ENCODE results near the gene TAMALIN. TPM values are rescaled to one million over a fixed set of nuclear protein-coding genes. Genes with fewer than 3 reads are reported as not detected.

The TAMALIN gene
- total RNA-seq, 1 donor from 2014 or later = 23.2 TPM

- peak; percentile 77 for DNase-seq (ENCODE audit: low read depth, low spot score)
- Mint-ChIP-seq H3K4me3 (peak overlapping the region; percentile 88), H3K27ac (ENCODE audit: unreplicated experiment) (peak overlapping the region; percentile 89), H3K27me3 (ENCODE audit: low read depth) (peaks cover 41% of the 10 kb centered on the region), H3K4me1 (peaks cover 49% of the 10 kb centered on the region), H3K9me3 (no peaks in the 10 kb centered on the region), H3K36me3 (ENCODE audit: low read depth) (peaks cover 14% of the 10 kb centered on the region)
- no peak for TF ChIP-seq CTCF (conservative IDR thresholded peaks at IDR 0.05)
Measured at GRCh38 chr12:52010152-52010622, 3.4 kb downstream of the TAMALIN start.

GRCh38 chr12:52010692-52011601 is 4.2 kb downstream of the TAMALIN start:
- Mint-ChIP-seq H3K27ac (ENCODE audit: unreplicated experiment) (peak overlapping the region; percentile 27), H3K4me3 (peak overlapping the region; percentile 88), H3K36me3 (ENCODE audit: low read depth) (peaks cover 14% of the 10 kb centered on the region), H3K27me3 (ENCODE audit: low read depth) (peaks cover 34% of the 10 kb centered on the region), H3K9me3 (no peaks in the 10 kb centered on the region), H3K4me1 (peaks cover 43% of the 10 kb centered on the region)
- DNase-seq (ENCODE audit: low read depth, low spot score) = no peak
- TF ChIP-seq CTCF (conservative IDR thresholded peaks at IDR 0.05) = no peak

- Mint-ChIP-seq H3K27me3 (ENCODE audit: low read depth) (peaks cover 32% of the 10 kb centered on the region), H3K36me3 (ENCODE audit: low read depth) (peaks cover 16% of the 10 kb centered on the region), H3K4me1 (peaks cover 39% of the 10 kb centered on the region), H3K9me3 (no peaks in the 10 kb centered on the region), H3K4me3 (peak overlapping the region; percentile 88), H3K27ac (ENCODE audit: unreplicated experiment) (no peak overlapping the region)
- DNase-seq (ENCODE audit: low read depth, low spot score) = no peak
- no peak for TF ChIP-seq CTCF (conservative IDR thresholded peaks at IDR 0.05)
Measured at GRCh38 chr12:52011602-52012214, 5.0 kb downstream of the TAMALIN start.

GRCh38 chr12:52013626-52014310 is 7.0 kb downstream of the TAMALIN start:
- H3K4me1 Mint-ChIP-seq = peaks cover 37% of the 10 kb centered on the region
- H3K36me3 Mint-ChIP-seq (ENCODE audit: low read depth) = peaks cover 17% of the 10 kb centered on the region
- H3K4me3 Mint-ChIP-seq = peak overlapping the region; percentile 45
- DNase-seq (ENCODE audit: low read depth, low spot score) = no peak
- H3K9me3 Mint-ChIP-seq = no peaks in the 10 kb centered on the region
- H3K27me3 Mint-ChIP-seq (ENCODE audit: low read depth) = peaks cover 26% of the 10 kb centered on the region
- no peak for TF ChIP-seq CTCF (conservative IDR thresholded peaks at IDR 0.05)
- no peak overlapping the region for H3K27ac Mint-ChIP-seq (ENCODE audit: unreplicated experiment)
